ENCODE measurements around the gene ZSCAN21. TPM values are rescaled to one million over a fixed set of nuclear protein-coding genes. Genes with fewer than 3 reads are reported as not detected.

The ZSCAN21 gene
- total and polyA plus RNA-seq, 2 donors from 2014 or later = 10.8 to 12.4 TPM

DNA sequence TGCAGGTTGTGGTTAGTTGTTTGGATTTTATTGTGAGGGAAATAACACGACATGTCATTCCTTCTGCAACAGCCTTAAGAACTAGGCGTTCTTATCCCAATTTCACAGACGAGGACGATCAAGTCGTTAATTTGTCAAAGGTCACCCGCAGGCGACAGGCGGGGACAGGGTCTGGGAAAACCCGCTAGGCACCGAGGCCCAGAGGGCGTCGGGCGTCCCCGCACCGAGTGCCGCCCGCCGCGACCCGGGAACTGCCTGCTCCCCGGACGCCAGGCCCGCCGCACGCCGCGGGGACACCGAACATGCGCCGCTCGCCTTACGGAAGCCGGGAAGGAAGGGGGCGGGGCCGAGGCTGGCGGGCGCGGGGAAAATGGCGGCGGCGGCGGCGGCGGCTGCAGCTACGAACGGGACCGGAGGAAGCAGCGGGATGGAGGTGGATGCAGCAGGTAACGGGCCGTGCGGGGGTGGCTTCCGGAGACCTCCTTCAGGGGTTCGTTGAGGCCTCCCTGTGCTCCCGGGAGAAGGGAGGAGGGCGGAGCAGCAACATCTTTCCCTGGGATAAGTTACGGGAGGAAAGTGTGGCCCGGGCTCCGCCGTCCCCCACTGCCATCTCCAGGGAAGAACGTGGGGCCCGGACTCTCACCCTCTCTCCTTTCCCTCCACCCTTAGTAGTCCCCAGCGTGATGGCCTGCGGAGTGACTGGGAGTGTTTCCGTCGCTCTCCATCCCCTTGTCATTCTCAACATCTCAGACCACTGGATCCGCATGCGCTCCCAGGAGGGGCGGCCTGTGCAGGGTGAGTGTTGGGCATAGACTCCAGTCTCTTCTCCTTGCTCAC is 39.3 kb downstream of the ZSCAN21 start, which contains the start of gene COPS6:
TSS of gene COPS6 (plus strand) at position 349 of the 837 bp plus-strand sequence. CDS start at position 371, 22 bp downstream.
- H3K36me3 ChIP-seq (ENCODE audit: control insufficient read depth in 2 of 3, insufficient read depth in 3 of 3, low read length in 3 of 3) = peaks cover 6 to 31% (median 29%) of the 10 kb centered on the region in 3 donors
- H3K27ac ChIP-seq (ENCODE audit: low read depth in 2 of 2, low read length in 2 of 2) = peak within 1 kb of the TSS; percentile 88 to 92
- no peaks in the 10 kb centered on the region for H3K27me3 ChIP-seq (ENCODE audit: control insufficient read depth, insufficient read depth, low read length)
- no peak for FAIRE-seq
- intact Hi-C loops (cut with DNase I) = no loop called here
- H3K4me1 ChIP-seq (ENCODE audit: control insufficient read depth in 2 of 3, insufficient read depth in 2 of 3, low read depth in 1 of 3, low read length in 3 of 3) = peaks cover 0 to 7% (median 4%) of the 10 kb centered on the region in 3 donors
- H3K9me3 ChIP-seq (ENCODE audit: control insufficient read depth in 2 of 3, insufficient read depth in 1 of 3, low read length in 3 of 3) = no peaks in the 10 kb centered on the region
- peak within 1 kb of the TSS; percentile 78 to 98 (median 81) for H3K4me3 ChIP-seq (ENCODE audit: low read length in 3 of 3)
- TF ChIP-seq, protein P1, sequence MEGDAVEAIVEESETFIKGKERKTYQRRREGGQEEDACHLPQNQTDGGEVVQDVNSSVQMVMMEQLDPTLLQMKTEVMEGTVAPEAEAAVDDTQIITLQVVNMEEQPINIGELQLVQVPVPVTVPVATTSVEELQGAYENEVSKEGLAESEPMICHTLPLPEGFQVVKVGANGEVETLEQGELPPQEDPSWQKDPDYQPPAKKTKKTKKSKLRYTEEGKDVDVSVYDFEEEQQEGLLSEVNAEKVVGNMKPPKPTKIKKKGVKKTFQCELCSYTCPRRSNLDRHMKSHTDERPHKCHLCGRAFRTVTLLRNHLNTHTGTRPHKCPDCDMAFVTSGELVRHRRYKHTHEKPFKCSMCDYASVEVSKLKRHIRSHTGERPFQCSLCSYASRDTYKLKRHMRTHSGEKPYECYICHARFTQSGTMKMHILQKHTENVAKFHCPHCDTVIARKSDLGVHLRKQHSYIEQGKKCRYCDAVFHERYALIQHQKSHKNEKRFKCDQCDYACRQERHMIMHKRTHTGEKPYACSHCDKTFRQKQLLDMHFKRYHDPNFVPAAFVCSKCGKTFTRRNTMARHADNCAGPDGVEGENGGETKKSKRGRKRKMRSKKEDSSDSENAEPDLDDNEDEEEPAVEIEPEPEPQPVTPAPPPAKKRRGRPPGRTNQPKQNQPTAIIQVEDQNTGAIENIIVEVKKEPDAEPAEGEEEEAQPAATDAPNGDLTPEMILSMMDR (IDR thresholded peaks at IDR 0.05; ENCODE audit: borderline replicate concordance, extremely low read depth, insufficient read depth) = no peak
- DNase-seq = peak; percentile 82 to 94 (median 89)
- H3K9ac ChIP-seq (ENCODE audit: low read length in 3 of 3) = peak within 1 kb of the TSS; percentile 69 to 86 (median 77)

DNA sequence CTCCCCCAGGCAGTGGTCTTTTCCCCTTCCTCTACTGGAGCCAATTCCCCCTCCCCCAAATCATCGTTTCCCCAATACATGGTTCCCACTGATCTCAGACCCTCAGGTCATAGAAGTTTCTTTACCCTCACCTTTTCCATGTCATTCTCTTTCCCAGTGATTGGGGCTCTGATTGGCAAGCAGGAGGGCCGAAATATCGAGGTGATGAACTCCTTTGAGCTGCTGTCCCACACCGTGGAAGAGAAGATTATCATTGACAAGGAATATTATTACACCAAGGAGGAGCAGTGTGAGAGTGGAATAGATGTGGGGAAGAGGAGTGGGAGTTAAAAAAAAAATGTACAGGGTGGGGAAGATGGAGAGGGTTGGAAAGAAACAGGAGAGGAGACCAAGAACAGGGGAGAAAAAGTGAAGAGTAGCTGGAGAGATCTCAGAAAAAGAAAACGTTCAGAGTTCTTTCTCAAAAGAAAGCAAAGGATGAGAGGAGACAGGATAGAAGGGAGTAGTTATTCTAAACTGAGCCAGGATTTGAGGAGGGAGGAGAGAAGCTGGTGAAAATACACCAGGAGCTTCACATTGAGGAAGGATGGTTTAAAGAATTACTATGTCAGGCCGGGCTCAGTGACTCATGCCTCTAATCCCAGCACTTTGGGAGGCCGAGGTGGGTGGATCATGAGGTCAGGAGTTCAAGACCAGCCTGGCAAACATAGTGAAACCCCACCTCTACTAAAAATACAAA is 40.1 kb downstream of the ZSCAN21 start:
- Histone ChIP-seq H3K9me3 (ENCODE audit: control insufficient read depth in 2 of 3, insufficient read depth in 1 of 3, low read length in 3 of 3) (no peaks in the 10 kb centered on the region), H3K4me3 (ENCODE audit: low read length in 3 of 3) (peak overlapping the region; percentile 77 to 98 (median 81)), H3K9ac (ENCODE audit: low read length in 3 of 3) (peak overlapping the region; percentile 69 to 86 (median 77)), H3K36me3 (ENCODE audit: control insufficient read depth in 2 of 3, insufficient read depth in 3 of 3, low read length in 3 of 3) (peaks cover 7 to 38% (median 32%) of the 10 kb centered on the region in 3 donors), H3K4me1 (ENCODE audit: control insufficient read depth in 2 of 3, insufficient read depth in 2 of 3, low read depth in 1 of 3, low read length in 3 of 3) (peaks cover 0 to 7% (median 4%) of the 10 kb centered on the region in 3 donors), H3K27ac (ENCODE audit: low read depth in 2 of 2, low read length in 2 of 2) (peak overlapping the region in 1 of 2 donors; percentile 92), H3K27me3 (ENCODE audit: control insufficient read depth, insufficient read depth, low read length) (no peaks in the 10 kb centered on the region)
- intact Hi-C loops (cut with DNase I) = no loop called here
- DNase-seq (no peak), FAIRE-seq (no peak)
- TF ChIP-seq, protein P1 (IDR thresholded peaks at IDR 0.05; ENCODE audit: borderline replicate concordance, extremely low read depth, insufficient read depth) = no peak

DNA sequence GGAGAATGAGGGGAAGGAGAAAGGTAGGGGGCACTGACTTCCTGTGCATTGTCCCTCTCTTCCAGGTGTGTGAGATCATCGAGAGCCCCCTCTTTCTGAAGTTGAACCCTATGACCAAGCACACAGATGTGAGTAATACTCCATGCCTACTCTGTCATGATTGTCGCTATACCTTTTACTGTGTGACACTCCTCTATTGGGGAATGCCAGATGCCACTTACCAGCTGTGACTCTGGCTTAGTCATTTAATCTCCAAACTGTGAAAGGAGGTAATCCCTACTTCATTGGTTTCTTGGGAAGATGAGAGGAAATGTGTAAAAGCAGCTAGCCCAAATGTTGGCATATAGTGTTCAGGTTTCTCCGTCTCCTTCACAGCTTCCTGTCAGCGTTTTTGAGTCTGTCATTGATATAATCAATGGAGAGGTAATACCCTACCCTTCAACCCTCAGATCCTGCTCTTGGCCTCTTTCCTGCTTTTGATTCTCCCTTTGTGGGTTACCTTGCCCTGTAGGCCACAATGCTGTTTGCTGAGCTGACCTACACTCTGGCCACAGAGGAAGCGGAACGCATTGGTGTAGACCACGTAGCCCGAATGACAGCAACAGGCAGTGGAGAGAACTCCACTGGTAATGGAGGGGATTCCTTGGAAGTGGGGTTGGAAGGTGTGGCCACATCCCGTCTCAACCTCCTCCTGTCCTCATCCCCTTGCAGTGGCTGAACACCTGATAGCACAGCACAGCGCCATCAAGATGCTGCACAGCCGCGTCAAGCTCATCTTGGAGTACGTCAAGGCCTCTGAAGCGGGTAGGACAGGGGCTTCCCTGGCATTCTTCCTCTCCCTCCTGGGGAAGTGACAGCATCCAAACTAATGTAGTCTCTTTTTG is 41.2 kb downstream of the ZSCAN21 start:
- Histone ChIP-seq H3K9me3 (ENCODE audit: control insufficient read depth in 2 of 3, insufficient read depth in 1 of 3, low read length in 3 of 3) (no peaks in the 10 kb centered on the region), H3K4me3 (ENCODE audit: low read length in 3 of 3) (no peak overlapping the region), H3K4me1 (ENCODE audit: control insufficient read depth in 2 of 3, insufficient read depth in 2 of 3, low read depth in 1 of 3, low read length in 3 of 3) (peaks cover 0 to 7% (median 4%) of the 10 kb centered on the region in 3 donors), H3K27ac (ENCODE audit: low read depth in 2 of 2, low read length in 2 of 2) (no peak overlapping the region), H3K9ac (ENCODE audit: low read length in 3 of 3) (no peak overlapping the region), H3K27me3 (ENCODE audit: control insufficient read depth, insufficient read depth, low read length) (no peaks in the 10 kb centered on the region), H3K36me3 (ENCODE audit: control insufficient read depth in 2 of 3, insufficient read depth in 3 of 3, low read length in 3 of 3) (peaks cover 10 to 49% (median 32%) of the 10 kb centered on the region in 3 donors)
- DNase-seq = no peak
- intact Hi-C loops (cut with DNase I) = no loop called here
- TF ChIP-seq, protein P1 (IDR thresholded peaks at IDR 0.05; ENCODE audit: borderline replicate concordance, extremely low read depth, insufficient read depth) = no peak
- no peak for FAIRE-seq

All from kidney (tissue), 14 donors.